ENCODE results near the gene SLX9. TPM values are rescaled to one million over a fixed set of nuclear protein-coding genes. Genes with fewer than 3 reads are reported as not detected.

SLX9 gene
- total and polyA plus RNA-seq, 8 donors, result 10.5 to 21.7 (median 13.6) TPM

GRCh38 chr21:44951186-44951915 lies 11.5 kb downstream of the SLX9 start:
- intact Hi-C loops (cut with DNase I), result loop anchor here in 1 of 3 donors (5.0 kb wide), 1 partner anchor 176 kb away; no protein-coding TSS in a partner anchor
- 92 to 94% methylated on average over 31 of the region's 31 CpGs for WGBS, 2 donors

DNA sequence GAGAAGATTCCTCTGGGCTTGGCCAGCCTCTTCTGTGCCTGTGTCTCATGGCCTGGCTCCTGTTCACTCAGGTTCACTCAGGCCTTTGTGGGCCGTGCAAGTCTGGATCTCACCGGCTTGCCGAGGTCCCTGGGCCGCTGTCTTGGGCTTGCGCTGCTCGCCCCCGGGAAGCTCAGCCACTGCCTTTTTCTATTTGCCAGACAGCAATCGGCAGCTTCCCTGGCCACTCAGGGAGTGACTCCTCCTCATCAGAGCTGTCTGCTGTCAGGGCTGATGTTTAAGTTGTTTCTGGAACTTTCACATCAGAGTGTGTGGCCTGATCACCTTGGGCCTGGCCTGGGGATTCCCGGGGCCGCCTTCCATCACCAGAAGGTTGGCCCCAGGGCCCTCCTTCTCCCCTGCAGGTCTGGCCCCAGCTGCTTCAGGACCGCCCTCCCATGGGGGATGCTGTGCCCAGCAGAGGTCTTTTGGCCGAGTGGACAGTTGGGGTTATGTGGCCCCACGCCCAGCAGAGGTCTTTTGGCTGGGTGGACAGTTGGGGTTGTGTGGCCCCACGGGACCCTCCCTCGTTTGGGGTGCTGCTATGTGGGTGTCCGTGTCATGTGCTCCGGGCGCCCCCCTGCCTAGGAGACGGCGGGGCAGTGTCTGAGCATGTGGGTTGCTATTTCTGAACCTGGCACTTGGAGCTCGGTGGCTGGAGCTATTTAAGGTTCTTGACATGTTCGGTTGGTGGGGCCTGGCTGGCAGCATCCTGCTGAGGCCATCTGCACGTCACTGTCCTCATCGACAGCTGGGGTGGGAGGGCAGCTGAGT lies 12.5 kb downstream of the SLX9 start:
- FAIRE-seq, result no peak
- H3K27ac ChIP-seq, result no peak overlapping the region
- 86 to 90% methylated on average over 24 of the region's 24 CpGs for WGBS, 2 donors
- peak in 2 of 6 donors; percentile 11 to 62 for DNase-seq
- no peak overlapping the region for H3K4me3 ChIP-seq
- no peak for TF ChIP-seq CTCF (IDR thresholded peaks at IDR 0.05)
- intact Hi-C loops (cut with DNase I), result loop anchor here in 1 of 3 donors (5.0 kb wide), 1 partner anchor 175 kb away; no protein-coding TSS in a partner anchor
- H3K36me3 ChIP-seq, result peaks cover 0 to 7% (median 0%) of the 10 kb centered on the region in 3 donors
- no peaks in the 10 kb centered on the region for H3K4me1 ChIP-seq
- H3K9me3 ChIP-seq, result no peaks in the 10 kb centered on the region
- no peaks in the 10 kb centered on the region for H3K27me3 ChIP-seq
- no peak for ATAC-seq

More at GRCh38 chr21:44951186-44951915, 11.5 kb downstream of the SLX9 start:
- no peak for TF ChIP-seq CTCF (IDR thresholded peaks at IDR 0.05)
- no peaks in the 10 kb centered on the region for H3K27me3 ChIP-seq
- no peak overlapping the region for H3K4me3 ChIP-seq
- ATAC-seq (no peak), DNase-seq (peak in 2 of 6 donors; percentile 10 to 55), FAIRE-seq (no peak)
- H3K36me3 ChIP-seq, result no peaks in the 10 kb centered on the region
- no peaks in the 10 kb centered on the region for H3K9me3 ChIP-seq
- H3K4me1 ChIP-seq, result no peaks in the 10 kb centered on the region
- H3K27ac ChIP-seq, result no peak overlapping the region

GRCh38 chr21:44952929-44953627 lies 13.2 kb downstream of the SLX9 start:
- intact Hi-C loops (cut with DNase I), result loop anchor here in 1 of 3 donors (5.0 kb wide), 1 partner anchor 174 kb away; no protein-coding TSS in a partner anchor

DNA sequence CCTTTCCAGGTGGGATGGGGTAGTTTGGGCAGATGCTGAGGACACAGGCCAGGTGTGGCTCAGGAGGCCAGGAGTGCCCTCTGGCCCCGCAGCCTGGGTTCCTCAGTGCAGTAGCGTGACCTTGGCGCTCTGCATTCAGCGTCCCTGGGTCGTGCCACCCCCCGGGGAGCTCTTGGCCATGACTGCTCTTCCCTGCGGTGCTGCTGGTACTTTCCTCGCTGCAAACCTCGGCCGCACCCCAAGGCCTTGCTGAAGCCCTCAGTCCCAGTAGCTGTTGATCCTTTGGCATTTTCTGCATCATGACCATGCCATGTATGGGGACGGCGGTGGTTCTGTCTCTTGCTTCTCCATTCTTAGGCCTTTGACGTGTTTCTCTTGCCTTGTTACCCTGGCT lies 13.8 kb downstream of the SLX9 start:
- Histone ChIP-seq H3K9me3 (no peaks in the 10 kb centered on the region), H3K27ac (no peak overlapping the region), H3K27me3 (no peaks in the 10 kb centered on the region), H3K4me3 (no peak overlapping the region), H3K4me1 (no peaks in the 10 kb centered on the region), H3K36me3 (peaks cover 0 to 9% (median 0%) of the 10 kb centered on the region in 3 donors)
- intact Hi-C loops (cut with DNase I), result loop anchor here in 1 of 3 donors (5.0 kb wide), 1 partner anchor 174 kb away; no protein-coding TSS in a partner anchor
- no peak for TF ChIP-seq CTCF (IDR thresholded peaks at IDR 0.05)
- FAIRE-seq, result no peak
- ATAC-seq, result no peak
- DNase-seq, result peak in 1 of 6 donors; percentile 61
- 87 to 94% methylated on average over 13 of the region's 13 CpGs for WGBS, 2 donors

More at GRCh38 chr21:44952929-44953627, 13.2 kb downstream of the SLX9 start:
- no peak overlapping the region for H3K4me3 ChIP-seq
- H3K9me3 ChIP-seq, result no peaks in the 10 kb centered on the region
- DNase-seq (peak in 1 of 6 donors; percentile 6), ATAC-seq (no peak), FAIRE-seq (no peak)
- no peaks in the 10 kb centered on the region for H3K27me3 ChIP-seq
- no peak for TF ChIP-seq CTCF (IDR thresholded peaks at IDR 0.05)
- WGBS, 2 donors, result 90 to 91% methylated on average over 25 of the region's 25 CpGs
- H3K27ac ChIP-seq, result no peak overlapping the region
- H3K4me1 ChIP-seq, result no peaks in the 10 kb centered on the region
- H3K36me3 ChIP-seq, result peaks cover 0 to 9% (median 0%) of the 10 kb centered on the region in 3 donors
